PC-3 (cell line): Measurements from ENCODE around the gene CNTN6. TPM values are rescaled to one million over a fixed set of nuclear protein-coding genes. Genes with fewer than 3 reads are reported as not detected.

ENCODE experiments used
- ATAC-seq: fragments of 200-7000 bp; cut with Tn5 transposase; 2 replicates; pipeline ENCODE4 v1.9.1; 2020; ENCODE audit warnings: mild to moderate bottlenecking, moderate library complexity
- BruUV-seq: library from RNA; stranded (reverse); fragments of 400-500 nt; replicated peaks from 2 replicates; lab custom pipeline; 2021; lab: Mats Ljungman, UMichigan
- CTCF ChIA-PET: fragments of 300-600 bp; sonication (Branson Sonifier 250); formaldehyde crosslinking; loops from one replicate; lab custom pipeline; 2022; ENCODE audit warnings: antibody characterized with exemption; lab: Charles Lee
- POLR2A ChIA-PET: fragments of 300-600 bp; sonication (Branson Sonifier 250); formaldehyde crosslinking; loops from one replicate; lab custom pipeline; 2022; ENCODE audit warnings: antibody characterized with exemption; ENCODE audit not compliant: unreplicated experiment; lab: Charles Lee
- DNase-seq: peaks from one replicate; pipeline ENCODE4 v3.0.0-alpha.2; 2015
- H2AFZ ChIP-seq: fragments of 300-600 bp; sonication (generic); 2 replicates; pipeline ENCODE4 v1.6.0; 2016; ENCODE audit warnings: antibody characterized with exemption, low read length
- H3F3A ChIP-seq: fragments of 300-600 bp; sonication (generic); one replicate; pipeline ENCODE4 v1.6.0; 2017; ENCODE audit warnings: antibody characterized with exemption, low read length, control low read depth, mild to moderate bottlenecking; ENCODE audit not compliant: unreplicated experiment
- H3K27ac ChIP-seq: fragments of 300-600 bp; sonication (generic); 2 replicates; pipeline ENCODE4 v1.5.1; 2016; ENCODE audit warnings: mild to moderate bottlenecking, low read length
- H3K27me3 ChIP-seq: fragments of 300-600 bp; sonication (generic); 2 replicates; pipeline ENCODE4 v1.6.1; 2016; ENCODE audit warnings: low read length, mixed read lengths
- H3K36me3 ChIP-seq: fragments of 300-600 bp; sonication (generic); 2 replicates; pipeline ENCODE4 v1.6.1; 2016; ENCODE audit warnings: low read depth, mixed run types, low read length, mixed read lengths
- H3K4me1 ChIP-seq: fragments of 300-600 bp; sonication (generic); 2 replicates; pipeline ENCODE4 v1.5.1; 2016; ENCODE audit warnings: low read length; ENCODE audit not compliant: insufficient read depth
- H3K4me2 ChIP-seq: fragments of 300-600 bp; sonication (generic); 2 replicates; pipeline ENCODE4 v1.6.0; 2016; ENCODE audit warnings: low read length
- H3K4me3 ChIP-seq: fragments of 300-600 bp; sonication (generic); 2 replicates; pipeline ENCODE4 v1.5.1; 2016; ENCODE audit warnings: mild to moderate bottlenecking, low read length, mixed read lengths
- H3K79me2 ChIP-seq: fragments of 300-600 bp; sonication (generic); 2 replicates; pipeline ENCODE4 v1.6.1; 2017; ENCODE audit warnings: low read length, mixed read lengths
- H3K9ac ChIP-seq: fragments of 300-600 bp; sonication (generic); 2 replicates; pipeline ENCODE4 v1.6.0; 2016; ENCODE audit warnings: mild to moderate bottlenecking, low read length
- H3K9me2 ChIP-seq: fragments of 300-600 bp; sonication (generic); replicated peaks from 2 replicates; pipeline ENCODE4 v1.6.1; 2016; ENCODE audit warnings: mixed run types, low read length, mixed read lengths
- H3K9me3 ChIP-seq: fragments of 300-600 bp; sonication (generic); 2 replicates; pipeline ENCODE4 v1.6.1; 2016; ENCODE audit warnings: low read length, mixed read lengths
- H4K20me1 ChIP-seq: fragments of 300-600 bp; sonication (generic); 2 replicates; pipeline ENCODE4 v1.6.1; 2016; ENCODE audit warnings: low read length, mixed read lengths
- CTCF ChIP-seq: fragments of 300-600 bp; sonication (generic); conservative IDR thresholded peaks from 2 replicates; pipeline ENCODE4 v1.5.1; 2017; ENCODE audit warnings: antibody characterized with exemption, low read depth, mild to moderate bottlenecking, low read length
- EZH2 ChIP-seq: fragments of 300-600 bp; sonication (generic); IDR thresholded peaks from one replicate; pipeline ENCODE4 v1.6.1; 2017; ENCODE audit warnings: antibody characterized with exemption, mild to moderate bottlenecking, low read length; ENCODE audit not compliant: unreplicated experiment
- EZH2phosphoT487 ChIP-seq: fragments of 300-600 bp; sonication (generic); IDR thresholded peaks from 2 replicates; pipeline ENCODE4 v1.6.1; 2018; ENCODE audit warnings: mild to moderate bottlenecking, antibody characterized with exemption, low read length, borderline replicate concordance
- intact Hi-C: fragments of 100-400 bp; cut with micrococcal nuclease; formaldehyde crosslinking; loops from 2 replicates; pipeline ENCODE4 v1.9.0; 2023
- total RNA-seq: library from RNA; depleted of rRNA; stranded (reverse); fragments of >200 nt; gene quantifications from 2 replicates; pipeline ENCODE4 v1.2.3, GENCODE V29; 2014

The CNTN6 gene
- total RNA-seq, 1 experiment from 2014 or later: not detected

DNA sequence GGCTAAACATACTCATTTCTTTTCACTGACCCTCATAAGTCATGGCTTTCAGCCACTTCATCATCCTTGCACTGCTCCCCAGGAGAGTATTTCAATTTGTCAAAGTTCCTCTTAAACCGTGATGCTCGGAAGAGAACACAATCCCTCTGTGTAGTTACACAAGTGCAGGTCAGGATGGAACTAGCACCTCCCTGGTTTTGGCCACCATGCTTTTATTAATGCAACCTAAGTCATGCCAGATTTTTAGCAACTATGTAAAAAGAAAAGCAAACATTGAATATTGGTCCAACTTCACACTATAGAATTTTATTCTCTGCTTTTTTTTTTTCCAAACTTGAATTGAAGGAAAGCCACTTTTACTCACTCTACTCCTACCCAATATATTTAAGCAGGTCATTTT is 45.2 kb downstream of the CNTN6 start:
- Histone ChIP-seq H3K9me3 (peaks cover 24% of the 10 kb centered on the region), H3K27me3 (no peaks in the 10 kb centered on the region), H3K4me3 (no peak overlapping the region), H3F3A (no peaks in the 10 kb centered on the region), H3K4me1 (no peaks in the 10 kb centered on the region), H3K4me2 (no peak overlapping the region), H3K79me2 (no peaks in the 10 kb centered on the region), H2AFZ (no peak overlapping the region), H3K9me2 (no peaks in the 10 kb centered on the region), H4K20me1 (no peaks in the 10 kb centered on the region), H3K9ac (no peak overlapping the region), H3K27ac (no peak overlapping the region), H3K36me3 (no peaks in the 10 kb centered on the region)
- no peak for TF ChIP-seq EZH2
- no peak for TF ChIP-seq EZH2phosphoT487
- TF ChIP-seq CTCF: no peak
- DNase-seq (no peak), ATAC-seq (no peak)
- no TSS peak for BruUV-seq
- intact Hi-C loops: no loop called here
- ChIA-PET POLR2A (no interaction called here), CTCF (no interaction called here)

DNA sequence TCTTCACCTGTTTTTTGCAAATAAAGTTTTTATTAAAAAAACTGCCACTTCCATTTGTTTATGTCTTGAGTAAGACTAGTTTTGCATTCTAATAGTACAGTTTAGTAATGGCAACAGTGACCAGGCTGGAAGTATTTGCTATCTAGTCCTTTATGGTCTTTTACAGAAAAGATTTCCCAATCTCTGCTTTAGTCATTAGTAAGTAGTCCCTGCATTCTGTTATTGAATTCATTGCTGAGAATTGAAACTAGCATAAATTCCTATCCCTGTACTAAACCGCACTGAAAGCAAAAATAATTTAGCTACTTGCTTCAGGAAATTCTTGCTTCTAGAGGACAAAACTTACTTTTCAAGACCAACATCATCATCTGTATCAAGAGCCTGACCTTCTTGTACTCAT is 46.2 kb downstream of the CNTN6 start:
- no peak overlapping the region for H3K9ac ChIP-seq
- BruUV-seq: no TSS peak

More for the DNA sequence above, 46.2 kb downstream of the CNTN6 start:
- Histone ChIP-seq H3K9me2 (no peaks in the 10 kb centered on the region), H3K27ac (no peak overlapping the region), H3K36me3 (no peaks in the 10 kb centered on the region), H3K4me3 (no peak overlapping the region), H3K9me3 (peaks cover 24% of the 10 kb centered on the region), H3K4me1 (no peaks in the 10 kb centered on the region), H2AFZ (no peak overlapping the region), H3F3A (no peaks in the 10 kb centered on the region), H3K27me3 (no peaks in the 10 kb centered on the region), H4K20me1 (no peaks in the 10 kb centered on the region), H3K79me2 (no peaks in the 10 kb centered on the region), H3K4me2 (no peak overlapping the region)
- ChIA-PET POLR2A (no interaction called here), CTCF (no interaction called here)
- TF ChIP-seq EZH2phosphoT487 (no peak), EZH2 (no peak), CTCF (no peak)
- intact Hi-C loops: no loop called here
- no peak for DNase-seq
- no peak for ATAC-seq
